Dendritic cell treated with granulocyte-macrophage colony-stimulating factor and Interleukin-4, amounts not matched to agents 40 ng/mL and 50 ng/mL, for 4 days (primary cell): ENCODE results near the gene IBA57.
A peak's percentile ranks its signal among the peaks of the same experiment; 100 is the strongest.
"Not testable (repeated sequence)": the region's sequence is repeated elsewhere in the genome, so short reads cannot be mapped to it uniquely, and the experiment has no call there.

Source experiments
- H3K27ac Mint-ChIP-seq: one replicate; pipeline ENCODE4 v1.8.0; 2022; ENCODE audit warnings: mild to moderate bottlenecking, mixed read lengths
- H3K27me3 Mint-ChIP-seq: one replicate; pipeline ENCODE4 v1.8.0; 2022; ENCODE audit warnings: mild to moderate bottlenecking, mixed read lengths
- H3K36me3 Mint-ChIP-seq: one replicate; pipeline ENCODE4 v1.8.0; 2022; ENCODE audit warnings: low read depth, mixed read lengths
- H3K4me1 Mint-ChIP-seq: one replicate; pipeline ENCODE4 v1.8.0; 2022; ENCODE audit warnings: low read depth, mixed read lengths
- H3K4me3 Mint-ChIP-seq: one replicate; pipeline ENCODE4 v1.8.0; 2022; ENCODE audit warnings: mild to moderate bottlenecking, moderate library complexity, mixed read lengths
- H3K9me3 Mint-ChIP-seq: one replicate; pipeline ENCODE4 v1.8.0; 2022; ENCODE audit warnings: mixed read lengths
- intact Hi-C: fragments of 100-400 bp; cut with micrococcal nuclease; formaldehyde crosslinking; loops from one replicate; pipeline ENCODE4 v1.15.0; 2022

IBA57 gene

GRCh38 chr1:228219245-228219961 is 53.8 kb downstream of the IBA57 start:
- H3K9me3 Mint-ChIP-seq: peaks cover 5% of the 10 kb centered on the region
- peaks cover 8% of the 10 kb centered on the region for H3K27me3 Mint-ChIP-seq
- no peak overlapping the region for H3K4me3 Mint-ChIP-seq
- H3K4me1 Mint-ChIP-seq: no peaks in the 10 kb centered on the region
- intact Hi-C loops: no loop called here
- H3K36me3 Mint-ChIP-seq: no peaks in the 10 kb centered on the region
- H3K27ac Mint-ChIP-seq: no peak overlapping the region

GRCh38 chr1:228219962-228220780 is 54.6 kb downstream of the IBA57 start:
- H3K36me3 Mint-ChIP-seq: no peaks in the 10 kb centered on the region
- H3K27me3 Mint-ChIP-seq: peaks cover 3% of the 10 kb centered on the region
- intact Hi-C loops: no loop called here
- H3K4me3 Mint-ChIP-seq: no peak overlapping the region
- peaks cover 12% of the 10 kb centered on the region for H3K9me3 Mint-ChIP-seq
- no peaks in the 10 kb centered on the region for H3K4me1 Mint-ChIP-seq
- H3K27ac Mint-ChIP-seq: no peak overlapping the region

GRCh38 chr1:228221097-228221496 is 55.5 kb downstream of the IBA57 start:
- H3K27ac Mint-ChIP-seq, H3K36me3 Mint-ChIP-seq, H3K27me3 Mint-ChIP-seq, H3K4me1 Mint-ChIP-seq, H3K4me3 Mint-ChIP-seq, intact Hi-C loops: not testable (repeated sequence)
- peaks cover 13% of the 10 kb centered on the region for H3K9me3 Mint-ChIP-seq

DNA sequence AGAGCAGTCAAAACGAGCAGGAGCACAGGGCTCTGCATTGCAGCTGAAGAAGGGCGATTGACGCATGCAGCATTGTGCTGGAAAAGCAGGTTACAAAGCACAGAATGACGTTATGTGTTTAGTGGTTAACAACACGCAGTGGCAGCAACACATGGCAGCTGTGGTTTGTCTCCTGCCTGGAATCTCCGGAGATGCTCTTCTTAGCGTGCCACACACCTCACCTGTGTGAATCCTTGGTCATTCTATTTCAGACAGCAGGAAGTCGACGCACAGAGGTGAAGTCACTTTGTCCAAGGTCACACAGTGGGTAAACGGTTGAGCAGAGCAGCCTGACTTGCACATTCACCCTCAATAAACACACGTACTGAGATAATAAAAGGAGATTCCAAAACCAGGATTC is 56.9 kb downstream of the IBA57 start:
- H3K4me1 Mint-ChIP-seq: peaks cover 8% of the 10 kb centered on the region
- no peak overlapping the region for H3K27ac Mint-ChIP-seq
- H3K9me3 Mint-ChIP-seq: peaks cover 13% of the 10 kb centered on the region
- H3K4me3 Mint-ChIP-seq: no peak overlapping the region
- no peaks in the 10 kb centered on the region for H3K36me3 Mint-ChIP-seq
- no peaks in the 10 kb centered on the region for H3K27me3 Mint-ChIP-seq
- intact Hi-C loops: no loop called here

DNA sequence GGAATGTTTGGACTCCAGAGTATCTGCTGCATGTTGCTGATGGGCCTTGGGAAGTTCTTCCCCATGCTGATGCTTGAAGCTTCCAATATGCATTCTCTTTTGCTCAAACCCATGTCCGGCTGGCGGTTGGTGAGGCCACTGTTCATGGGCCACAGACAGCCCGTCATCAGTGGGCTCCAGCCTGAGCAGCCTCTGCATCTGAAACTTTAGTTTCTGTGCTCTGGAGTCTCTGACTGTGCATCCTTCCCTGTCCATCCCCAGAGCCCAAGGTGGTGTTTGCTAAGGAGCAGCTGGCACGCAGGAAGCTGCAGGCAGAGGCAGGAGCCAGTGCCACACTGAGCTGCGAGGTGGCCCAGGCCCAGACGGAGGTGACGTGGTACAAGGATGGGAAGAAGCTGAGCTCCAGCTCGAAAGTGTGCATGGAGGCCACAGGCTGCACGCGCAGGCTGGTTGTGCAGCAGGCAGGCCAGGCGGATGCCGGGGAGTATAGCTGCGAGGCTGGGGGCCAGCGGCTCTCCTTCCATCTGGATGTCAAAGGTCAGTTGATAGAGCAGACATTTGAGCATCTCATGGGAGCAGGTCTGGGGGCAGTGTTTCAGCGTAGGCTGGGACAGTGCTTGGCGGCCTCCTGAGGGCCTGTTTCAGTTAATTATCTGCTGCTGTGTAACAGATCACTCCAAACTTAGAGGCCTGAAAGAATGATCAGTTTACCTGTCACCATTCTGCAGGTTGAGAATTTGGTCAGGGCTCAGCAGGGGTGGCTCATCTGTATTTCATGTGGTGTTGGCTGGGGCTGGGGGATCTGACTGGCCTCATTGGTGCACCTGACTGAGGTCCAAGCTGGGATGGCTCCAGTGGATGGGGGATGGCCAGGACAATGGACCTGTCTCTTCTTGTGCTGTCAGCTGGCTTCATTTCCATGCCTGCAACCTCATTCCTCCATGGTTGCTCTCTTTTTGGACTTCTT is 58.9 kb downstream of the IBA57 start:
- peaks cover 13% of the 10 kb centered on the region for H3K9me3 Mint-ChIP-seq
- H3K4me1 Mint-ChIP-seq: peaks cover 17% of the 10 kb centered on the region
- no peaks in the 10 kb centered on the region for H3K27me3 Mint-ChIP-seq
- intact Hi-C loops: no loop called here
- no peak overlapping the region for H3K4me3 Mint-ChIP-seq
- no peak overlapping the region for H3K27ac Mint-ChIP-seq
- no peaks in the 10 kb centered on the region for H3K36me3 Mint-ChIP-seq

GRCh38 chr1:228225165-228225710 is 59.6 kb downstream of the IBA57 start:
- H3K4me1 Mint-ChIP-seq: peaks cover 17% of the 10 kb centered on the region
- H3K36me3 Mint-ChIP-seq: no peaks in the 10 kb centered on the region

GRCh38 chr1:228225740-228226139 is 60.1 kb downstream of the IBA57 start:
- Mint-ChIP-seq H3K27ac (no peak overlapping the region), H3K4me1 (peaks cover 17% of the 10 kb centered on the region), H3K9me3 (peaks cover 13% of the 10 kb centered on the region), H3K4me3 (no peak overlapping the region), H3K36me3 (no peaks in the 10 kb centered on the region), H3K27me3 (no peaks in the 10 kb centered on the region)
- intact Hi-C loops: no loop called here

More at GRCh38 chr1:228225165-228225710, 59.6 kb downstream of the IBA57 start:
- H3K27ac Mint-ChIP-seq: no peak overlapping the region
- H3K9me3 Mint-ChIP-seq: peaks cover 13% of the 10 kb centered on the region
- H3K4me3 Mint-ChIP-seq: no peak overlapping the region
- no peaks in the 10 kb centered on the region for H3K27me3 Mint-ChIP-seq
- intact Hi-C loops: no loop called here

- Mint-ChIP-seq H3K9me3 (peaks cover 13% of the 10 kb centered on the region), H3K4me3 (no peak overlapping the region), H3K4me1 (peaks cover 17% of the 10 kb centered on the region), H3K27me3 (no peaks in the 10 kb centered on the region), H3K36me3 (no peaks in the 10 kb centered on the region), H3K27ac (no peak overlapping the region)
- intact Hi-C loops: no loop called here
These were observed 60.7 kb downstream of the IBA57 start for GRCh38 chr1:228226141-228226874.

DNA sequence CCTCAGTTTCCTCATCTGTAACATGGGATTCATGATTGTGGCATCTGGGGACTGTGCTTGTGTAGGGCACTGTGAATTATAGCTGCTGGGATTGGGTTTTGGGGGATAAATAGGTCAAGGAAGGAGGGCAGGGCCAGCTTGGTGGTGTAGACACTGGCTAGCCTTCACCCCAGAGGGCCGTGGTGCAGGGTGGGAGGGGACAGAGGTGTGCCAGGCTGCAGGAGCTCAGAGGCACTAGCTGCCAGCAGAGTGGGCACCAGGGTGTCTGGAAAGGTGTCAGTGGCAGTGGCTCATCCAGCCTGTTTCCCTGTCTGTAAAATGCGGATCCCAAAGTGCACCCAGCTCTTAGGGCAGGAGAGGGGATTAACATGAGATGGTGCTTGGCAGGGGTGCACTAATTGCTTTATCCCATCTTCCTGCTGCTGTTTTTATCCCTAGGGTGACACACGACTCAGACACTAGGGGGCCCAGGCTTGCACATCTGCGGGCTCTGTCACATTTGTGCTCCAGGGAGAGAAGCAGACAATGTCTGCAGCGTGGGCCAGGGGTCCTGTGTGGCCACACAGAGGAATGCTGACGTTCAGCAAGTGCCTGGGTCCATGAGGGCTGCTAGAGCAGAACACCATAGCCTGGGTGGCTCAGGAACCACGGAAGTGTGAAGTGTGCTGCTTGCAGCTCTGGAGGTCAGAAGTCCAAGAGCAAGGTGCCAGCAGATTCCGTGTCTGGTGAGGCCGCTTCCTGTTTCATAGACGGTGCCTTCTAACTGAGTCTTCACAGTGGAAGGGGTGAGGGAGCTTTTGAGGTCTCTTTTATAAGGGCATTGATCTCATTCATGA is 61.6 kb downstream of the IBA57 start:
- H3K36me3 Mint-ChIP-seq: no peaks in the 10 kb centered on the region
- intact Hi-C loops: no loop called here

GRCh38 chr1:228228147-228228546 is 62.5 kb downstream of the IBA57 start:
- H3K27me3 Mint-ChIP-seq, H3K27ac Mint-ChIP-seq, intact Hi-C loops, H3K36me3 Mint-ChIP-seq, H3K4me3 Mint-ChIP-seq: not testable (repeated sequence)
- Mint-ChIP-seq H3K4me1 (peaks cover 17% of the 10 kb centered on the region), H3K9me3 (peaks cover 14% of the 10 kb centered on the region)

More for the DNA sequence above, 61.6 kb downstream of the IBA57 start:
- H3K9me3 Mint-ChIP-seq: peaks cover 13% of the 10 kb centered on the region
- H3K27ac Mint-ChIP-seq: peak overlapping the region; percentile 15
- no peaks in the 10 kb centered on the region for H3K27me3 Mint-ChIP-seq
- no peak overlapping the region for H3K4me3 Mint-ChIP-seq
- H3K4me1 Mint-ChIP-seq: peaks cover 17% of the 10 kb centered on the region

DNA sequence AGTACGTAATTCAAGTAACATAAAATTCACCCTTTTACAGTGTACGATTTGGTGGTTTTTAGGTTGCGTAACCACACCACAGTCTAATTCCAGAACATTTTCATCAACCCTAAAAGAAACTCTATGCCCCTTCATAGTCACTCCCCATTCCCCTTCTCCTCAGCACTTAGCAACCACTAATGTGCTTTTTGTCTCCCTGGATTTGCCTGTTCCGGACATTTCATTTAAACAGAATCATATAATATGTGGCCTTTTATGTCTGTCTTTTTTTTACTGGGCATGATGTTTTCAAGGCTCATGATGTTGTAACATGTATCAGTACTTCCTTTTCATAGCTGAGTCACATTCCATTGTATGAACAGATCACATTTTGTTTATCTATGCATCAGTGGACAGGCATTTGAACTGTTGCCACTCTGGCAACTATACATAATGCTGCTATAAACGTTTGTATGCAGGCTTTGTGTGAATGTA is 63.0 kb downstream of the IBA57 start:
- Mint-ChIP-seq H3K27ac (no peak overlapping the region), H3K4me3 (no peak overlapping the region), H3K9me3 (peaks cover 19% of the 10 kb centered on the region), H3K4me1 (peaks cover 17% of the 10 kb centered on the region), H3K36me3 (no peaks in the 10 kb centered on the region), H3K27me3 (no peaks in the 10 kb centered on the region)
- intact Hi-C loops: no loop called here

GRCh38 chr1:228231189-228231588 is 65.6 kb downstream of the IBA57 start:
- Mint-ChIP-seq H3K9me3 (peaks cover 26% of the 10 kb centered on the region), H3K36me3 (no peaks in the 10 kb centered on the region), H3K27ac (no peak overlapping the region), H3K4me1 (peaks cover 17% of the 10 kb centered on the region), H3K4me3 (no peak overlapping the region), H3K27me3 (no peaks in the 10 kb centered on the region)
- intact Hi-C loops: no loop called here
